GM19193 (cell line): ENCODE data around the gene ABCG4.

Source experiments
- POLR2A ChIP-seq: IDR thresholded peaks from 4 replicates; pipeline ENCODE4 v1.6.1; 2011; ENCODE audit not compliant: insufficient read depth, insufficient read length; ENCODE audit errors: extremely low read depth

Gene ABCG4

DNA sequence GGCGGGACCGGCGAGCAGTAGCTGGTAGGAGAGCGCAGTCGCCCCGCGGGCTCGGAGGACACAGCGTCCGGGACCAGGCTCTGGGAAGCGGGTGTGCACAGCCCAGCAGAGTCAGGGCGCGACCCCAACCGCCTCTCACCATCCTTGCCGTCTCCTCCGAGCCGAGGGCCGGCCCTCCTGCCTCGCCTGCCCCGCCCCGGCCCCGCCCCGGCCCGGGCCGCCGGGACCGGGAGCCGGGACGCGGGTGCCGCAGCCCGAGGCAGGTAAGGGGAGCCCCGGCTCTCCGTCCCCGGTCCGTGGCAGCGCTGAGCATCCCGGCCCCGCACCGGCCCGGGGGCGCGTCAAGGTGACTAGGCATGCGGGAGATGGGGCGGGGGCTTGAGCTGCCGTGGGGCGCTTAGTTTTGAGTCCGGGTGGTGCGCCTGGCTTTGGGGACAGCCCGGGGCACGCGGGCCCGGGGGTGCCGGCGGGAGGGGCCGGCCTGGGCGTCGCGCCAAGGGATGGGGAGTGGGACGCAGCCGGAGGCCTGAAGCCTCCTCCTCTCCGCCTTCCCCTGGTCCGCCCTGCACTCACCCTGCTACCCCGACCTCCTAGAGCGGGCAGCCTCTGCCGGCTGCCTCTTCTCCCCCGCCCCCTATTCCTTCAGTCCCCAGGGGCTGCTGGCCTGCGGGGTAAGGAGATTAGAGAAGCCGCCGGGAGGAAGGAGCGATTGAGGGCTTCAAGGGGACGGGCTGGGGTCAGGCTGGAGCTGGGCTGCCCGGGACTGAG lies at the start of gene ABCG4:
ABCG4 (plus strand) TSS at position 35 of the 768 bp plus-strand sequence. CDS start 914 bp downstream, outside the sequence.
- TF ChIP-seq POLR2A = no peak

DNA sequence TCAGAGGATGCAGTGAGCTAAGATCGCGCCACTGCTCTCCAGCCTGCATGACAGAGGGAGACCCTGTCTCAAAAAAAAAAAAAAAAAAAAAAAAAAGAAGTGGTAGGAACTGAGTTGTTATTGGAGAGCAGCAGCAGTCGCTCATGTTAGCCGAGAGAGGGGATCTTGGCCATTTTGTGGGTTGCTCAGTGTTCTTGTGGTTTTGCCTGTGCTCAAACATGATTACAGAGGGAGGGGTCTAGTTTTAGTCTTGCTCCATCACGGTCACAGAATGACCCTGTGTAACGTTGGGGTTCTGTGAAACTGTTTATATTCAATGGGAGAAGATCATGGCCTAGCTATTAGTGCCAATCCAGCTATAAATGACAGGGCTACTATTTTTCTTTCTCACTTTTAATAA lies 49.1 kb upstream of the ABCG4 start:
- no peak for TF ChIP-seq POLR2A

DNA sequence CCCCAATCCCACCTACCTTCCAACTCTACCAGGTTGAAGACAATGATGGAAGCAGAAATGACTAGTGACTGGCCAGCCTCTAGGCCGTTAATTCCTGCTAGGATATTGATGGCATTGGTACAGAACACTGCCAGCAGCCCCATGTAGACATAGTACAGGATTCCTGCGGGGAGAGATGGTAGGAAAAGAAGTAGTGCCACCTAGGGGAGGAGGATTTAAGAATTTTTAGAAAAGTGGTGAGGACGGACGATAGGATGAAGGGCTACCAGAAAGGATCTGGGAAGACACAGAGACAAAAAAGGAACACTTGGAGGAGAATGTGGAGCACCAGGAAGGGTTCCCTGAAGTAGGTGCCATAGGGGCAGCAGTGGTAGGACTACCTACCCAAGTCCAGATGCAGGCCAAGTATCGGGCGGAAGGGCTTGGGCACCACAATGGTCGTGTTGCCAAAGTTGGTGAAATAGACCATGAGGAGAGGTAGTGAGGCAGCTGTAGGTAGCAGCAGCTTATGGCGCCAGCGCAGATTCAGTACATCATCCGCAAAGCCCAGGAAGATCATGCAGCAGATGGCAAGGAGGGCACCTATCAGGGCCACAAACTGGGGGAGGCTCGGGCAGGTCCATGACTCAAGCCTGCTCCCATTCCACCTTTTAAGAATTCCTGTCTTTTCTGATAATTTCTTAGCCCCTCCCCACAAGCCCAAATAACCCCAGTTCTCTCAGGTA lies 48.4 kb upstream of the ABCG4 start:
- TF ChIP-seq POLR2A = no peak

DNA sequence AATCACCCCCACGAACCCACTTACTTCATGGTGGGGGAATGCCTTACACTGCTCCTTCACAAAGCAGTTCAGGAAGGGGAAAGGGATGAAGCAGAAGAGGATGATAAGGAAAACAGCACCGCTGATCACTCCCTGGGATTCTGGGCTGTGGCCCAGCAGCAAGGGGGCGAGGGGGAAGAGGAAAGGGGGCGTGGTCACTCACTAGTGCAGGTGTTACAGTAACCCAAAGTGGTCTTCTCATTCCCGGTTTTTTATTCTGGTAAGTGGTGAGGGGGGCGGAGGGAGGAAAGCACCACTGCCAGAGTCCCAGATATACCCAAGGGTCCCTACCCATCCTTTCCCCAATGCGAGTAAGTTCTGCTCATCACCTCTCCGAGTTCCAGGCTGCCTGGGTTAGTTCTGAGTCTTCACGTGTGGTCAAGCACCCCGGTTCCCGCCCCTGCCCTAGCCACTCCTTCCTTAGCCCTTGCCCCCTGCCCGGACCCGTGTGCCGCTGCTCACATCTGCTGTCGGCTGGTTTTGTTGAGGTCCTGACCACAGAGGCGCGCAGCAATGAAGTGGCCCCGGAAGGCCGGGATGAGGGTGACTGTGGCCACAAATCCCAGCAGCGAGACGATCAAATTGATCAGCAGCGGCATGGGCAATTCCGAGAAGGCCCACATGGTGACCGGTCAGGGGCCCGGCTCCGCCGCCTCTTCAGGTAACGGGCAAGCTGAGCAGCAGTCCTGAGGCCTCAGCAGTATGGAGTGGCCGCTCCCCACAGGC lies 47.7 kb upstream of the ABCG4 start:
- TF ChIP-seq POLR2A = peak; percentile 41

- TF ChIP-seq POLR2A = peak; percentile 55
Measured at GRCh38 chr11:119101759-119102423, 47.0 kb upstream of the ABCG4 start, which contains the start of gene DPAGT1. DPAGT1 (minus strand) TSS chr11:119101853; CDS start chr11:119101655, 198 bp downstream.

- TF ChIP-seq POLR2A = no peak
Measured at GRCh38 chr11:119103793-119104192, 45.1 kb upstream of the ABCG4 start.

DNA sequence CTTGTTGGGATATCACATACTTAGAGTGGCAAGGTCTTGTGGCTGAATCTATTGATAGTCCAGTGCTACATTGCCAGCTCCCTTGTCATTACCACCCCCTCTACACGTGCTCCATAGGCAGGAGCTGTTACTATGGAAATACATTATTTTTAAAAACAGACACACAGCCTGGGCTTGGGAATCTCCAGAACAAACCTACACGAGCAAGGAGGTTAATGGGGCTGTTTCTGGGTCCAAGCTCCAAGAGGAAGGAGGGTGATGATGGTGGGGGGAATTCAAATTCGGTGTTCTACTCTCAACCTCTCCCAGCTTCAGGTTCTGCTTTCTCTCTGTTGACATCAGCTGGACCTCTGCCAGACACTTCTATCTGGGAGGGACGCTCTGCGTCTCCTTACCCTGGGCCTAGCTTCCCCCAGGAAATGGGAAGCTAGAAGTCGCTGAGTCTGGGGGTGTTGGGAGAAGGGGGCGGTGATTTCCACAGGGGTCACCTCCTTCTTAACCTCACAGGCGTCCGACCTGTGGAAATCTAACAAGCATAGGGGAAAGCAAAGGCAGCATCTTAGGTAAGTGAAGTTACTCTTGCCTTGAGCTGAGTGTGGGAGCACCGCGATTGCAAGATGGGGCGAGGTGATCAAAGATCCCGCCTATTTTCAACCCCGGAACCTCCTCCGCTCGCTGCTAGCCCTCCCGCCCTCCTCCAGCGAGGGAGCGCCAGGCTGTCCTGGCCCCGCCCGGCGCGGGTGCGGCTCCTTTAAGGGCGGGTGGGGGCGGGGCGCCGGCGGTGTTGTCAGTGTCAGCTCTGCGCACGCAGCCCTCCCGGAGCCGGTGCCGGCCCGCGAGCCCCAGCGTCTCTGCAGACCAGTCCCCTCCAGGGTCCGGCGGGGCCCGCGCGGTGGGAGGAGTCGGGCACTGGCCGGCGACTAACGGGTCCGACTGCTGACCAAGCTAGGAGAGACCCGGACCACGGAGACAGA lies 42.0 kb upstream of the ABCG4 start, which contains the start of gene C2CD2L:
C2CD2L (plus strand) TSS at position 781 of the 974 bp plus-strand sequence. CDS start 398 bp downstream, outside the sequence.
- TF ChIP-seq POLR2A = peak; percentile 64

DNA sequence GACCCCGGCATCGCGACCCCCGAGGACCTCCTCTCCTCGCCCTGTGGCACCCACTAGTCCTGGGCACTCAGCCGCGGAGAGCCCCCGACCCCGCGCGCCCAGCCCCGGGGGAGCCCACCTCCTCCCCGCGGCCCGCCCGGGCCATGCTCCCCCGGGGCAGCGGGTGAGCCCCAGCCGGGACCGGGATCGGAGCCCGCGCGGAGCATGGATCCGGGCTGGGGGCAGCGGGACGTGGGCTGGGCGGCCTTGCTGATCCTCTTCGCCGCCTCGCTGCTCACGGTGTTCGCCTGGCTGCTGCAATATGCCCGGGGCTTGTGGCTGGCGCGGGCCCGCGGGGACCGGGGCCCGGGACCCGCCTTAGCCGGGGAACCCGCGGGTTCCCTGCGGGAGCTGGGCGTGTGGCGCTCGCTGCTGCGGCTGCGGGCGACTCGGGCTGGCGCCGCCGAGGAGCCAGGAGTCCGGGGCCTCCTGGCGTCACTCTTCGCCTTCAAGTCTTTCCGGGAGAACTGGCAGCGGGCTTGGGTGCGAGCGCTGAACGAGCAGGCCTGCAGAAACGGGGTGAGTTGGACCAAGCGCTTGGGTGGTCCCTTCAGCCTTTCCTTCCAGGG lies 41.2 kb upstream of the ABCG4 start:
- no peak for TF ChIP-seq POLR2A

DNA sequence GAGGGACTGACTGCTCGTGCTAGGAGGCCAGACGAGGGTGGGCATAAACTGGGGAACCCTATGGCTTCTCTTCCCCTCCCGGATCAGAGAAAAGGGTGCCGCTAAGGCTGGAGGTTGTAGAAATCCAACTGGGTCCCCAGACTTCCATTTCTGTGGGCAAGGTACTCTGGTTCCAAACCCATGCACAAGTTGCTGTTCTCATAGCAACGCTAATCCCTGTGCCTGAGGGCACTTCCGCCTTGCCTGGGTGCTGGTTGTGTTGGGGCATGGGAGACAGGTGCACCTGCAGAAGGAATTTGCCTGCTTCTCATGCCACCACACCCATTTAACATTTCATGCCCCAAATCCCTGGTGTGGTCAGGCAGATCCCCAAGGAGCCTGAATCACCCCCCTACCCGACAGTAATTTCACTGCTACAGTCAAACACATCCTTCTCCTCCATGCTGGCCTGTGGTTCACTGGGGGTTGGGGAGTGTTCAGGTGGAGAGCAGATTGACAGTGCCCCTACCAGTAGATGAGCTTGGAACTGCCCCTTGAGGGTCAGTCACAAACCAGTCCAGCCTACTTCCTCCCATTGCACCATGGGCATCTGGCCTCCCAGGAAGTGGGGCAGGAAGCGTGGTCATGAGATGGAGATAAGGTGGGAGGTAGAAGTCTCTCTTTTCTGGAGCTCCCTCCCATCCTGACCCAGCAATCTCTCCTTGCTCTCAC lies 40.6 kb upstream of the ABCG4 start:
- no peak for TF ChIP-seq POLR2A

- no peak for TF ChIP-seq POLR2A
Measured at GRCh38 chr11:119108857-119109221, 40.0 kb upstream of the ABCG4 start.

DNA sequence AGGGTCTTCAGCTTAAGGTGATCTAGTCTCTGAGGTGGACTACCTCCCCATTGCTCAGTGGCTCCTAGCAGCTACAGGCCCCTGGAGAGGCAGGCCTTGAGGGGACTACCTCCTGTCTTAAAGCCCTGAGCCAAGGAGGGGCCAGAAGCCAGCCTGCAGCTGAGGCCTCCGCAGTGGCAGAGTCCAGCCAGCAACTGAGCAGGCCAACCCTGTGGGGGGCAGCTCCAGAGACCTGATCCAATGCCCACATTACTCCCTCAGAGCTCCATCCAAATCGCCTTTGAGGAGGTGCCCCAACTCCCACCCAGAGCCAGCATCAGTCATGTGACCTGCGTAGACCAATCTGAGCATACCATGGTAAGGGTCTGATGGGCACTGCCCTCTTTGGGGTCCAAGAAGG lies 39.0 kb upstream of the ABCG4 start:
- no peak for TF ChIP-seq POLR2A

- TF ChIP-seq POLR2A = no peak
Measured at GRCh38 chr11:119110439-119110838, 38.4 kb upstream of the ABCG4 start.
